Suppressor macrophage treated with lipopolysaccharide for 4 hours (primary cell): Measurements from ENCODE around the gene DACH1.
"Not testable (repeated sequence)": the region's sequence is repeated elsewhere in the genome, so short reads cannot be mapped to it uniquely, and the experiment has no call there.

Experiments used
- DNase-seq: peaks from one replicate; pipeline ENCODE4 v3.0.0-alpha.2; 2020

The DACH1 gene

GRCh38 chr13:71865874-71866334, 1.1 kb downstream of the DACH1 start:
- peak; percentile 6 for DNase-seq

DNA sequence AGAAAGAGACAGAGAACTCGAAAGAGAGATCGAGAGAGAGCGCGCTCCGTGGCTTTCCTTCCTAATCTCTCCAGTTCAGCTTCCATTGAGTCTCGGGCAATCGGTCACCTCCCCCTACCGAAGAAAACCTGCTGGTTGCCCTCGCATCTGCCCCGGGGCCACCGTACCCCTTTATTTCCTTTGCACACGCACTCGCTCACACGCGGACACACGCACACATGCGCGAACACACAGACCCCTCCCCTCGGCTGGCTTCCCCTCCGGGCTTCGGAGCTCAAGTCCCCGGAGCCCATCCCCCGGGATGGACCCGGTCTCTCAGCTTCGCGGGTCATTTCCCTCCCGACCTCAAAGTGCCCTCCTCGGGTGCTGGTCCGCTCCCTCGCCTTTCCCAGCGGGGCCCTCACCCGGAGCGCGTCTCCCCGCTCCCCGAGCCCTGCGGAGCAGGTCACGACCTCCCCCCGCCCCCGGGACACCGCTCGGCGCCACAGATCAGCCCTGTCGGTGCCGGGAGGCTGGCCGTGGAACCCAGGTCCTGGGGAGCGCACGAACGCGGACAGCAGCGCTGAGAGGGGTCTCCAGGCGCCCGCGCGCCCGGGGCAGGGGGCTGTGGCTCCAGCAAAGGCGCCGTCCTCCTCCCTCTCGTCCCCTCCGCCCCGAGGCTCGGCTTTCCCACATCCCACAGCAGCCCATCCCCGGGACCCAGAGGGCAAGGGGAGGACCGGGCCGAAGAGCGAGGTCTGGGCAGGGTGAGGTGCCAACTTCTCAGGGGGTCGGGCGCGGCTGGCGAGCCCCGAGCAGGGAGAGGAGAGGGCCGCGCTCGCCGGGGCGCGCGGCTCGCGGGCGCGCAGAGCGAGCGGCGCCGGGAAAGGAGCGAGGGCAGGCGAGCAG, 1.8 kb downstream of the DACH1 start:
- DNase-seq = peak; percentile 6

DNA sequence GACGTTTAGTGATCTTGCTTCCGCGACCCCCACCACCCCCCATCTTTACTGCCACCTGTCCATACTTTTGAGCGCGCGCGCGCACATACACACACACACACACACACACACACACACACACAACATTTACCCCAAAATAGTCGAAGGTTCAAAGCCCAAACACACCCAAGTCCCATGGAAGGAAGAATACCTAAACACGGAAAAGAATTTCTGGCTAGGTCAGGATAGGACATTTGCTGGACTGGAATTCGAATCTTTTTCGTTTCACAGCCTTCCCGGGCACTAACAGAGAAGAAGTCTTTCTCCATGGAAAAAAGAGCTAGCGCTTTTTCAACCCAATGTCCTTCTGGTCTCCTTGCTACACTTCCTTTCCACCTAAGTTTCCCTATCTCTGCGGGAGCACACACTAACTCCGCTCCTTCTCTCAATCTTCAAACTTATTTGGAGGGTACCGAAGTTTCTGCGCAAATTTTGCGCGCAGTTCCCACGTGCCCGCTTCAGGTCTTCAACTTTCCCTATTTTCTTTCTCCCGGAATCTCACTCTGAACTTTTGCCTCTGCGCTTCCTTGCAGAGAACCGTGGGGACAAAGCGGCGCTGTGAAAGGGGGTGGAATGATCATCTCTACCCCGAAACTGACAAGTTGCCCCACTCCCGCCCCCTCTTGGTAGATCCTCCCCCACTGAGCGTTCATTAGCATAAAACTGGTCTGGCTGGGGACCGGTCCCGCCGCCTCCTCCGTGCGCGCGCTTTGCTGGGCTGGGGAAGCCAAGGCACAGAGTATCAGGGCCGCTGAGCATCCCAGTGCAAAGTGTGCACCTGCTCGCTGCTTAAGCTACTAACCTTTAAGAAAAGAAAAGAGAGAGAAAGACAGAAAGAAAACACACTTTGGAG, 2.7 kb downstream of the DACH1 start:
- peak; percentile 40 for DNase-seq

- DNase-seq = no peak
These were observed 3.6 kb downstream of the DACH1 start for GRCh38 chr13:71863254-71863865.

DNA sequence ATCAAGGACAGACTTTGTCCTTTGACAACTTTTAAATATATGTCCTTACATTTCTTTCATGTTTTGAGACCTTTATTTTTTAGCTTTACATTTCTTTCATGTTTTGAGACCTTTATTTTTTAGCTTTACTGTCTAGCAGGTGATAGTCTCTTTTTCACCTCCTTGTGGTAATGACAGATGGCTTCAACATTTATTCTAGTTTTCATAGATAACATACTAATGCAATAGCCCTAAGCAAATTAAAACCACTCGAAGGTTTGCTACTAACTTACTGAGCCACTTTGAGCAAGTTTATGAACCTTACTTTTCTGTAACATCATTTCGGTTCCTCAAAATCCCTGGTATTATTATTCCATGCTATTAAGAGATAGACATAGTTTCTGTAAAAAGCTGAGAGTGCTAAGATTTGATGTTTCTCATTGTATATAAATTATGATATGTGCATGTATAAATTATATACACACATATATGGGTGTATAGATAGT, 4.5 kb downstream of the DACH1 start:
- DNase-seq = no peak

DNA sequence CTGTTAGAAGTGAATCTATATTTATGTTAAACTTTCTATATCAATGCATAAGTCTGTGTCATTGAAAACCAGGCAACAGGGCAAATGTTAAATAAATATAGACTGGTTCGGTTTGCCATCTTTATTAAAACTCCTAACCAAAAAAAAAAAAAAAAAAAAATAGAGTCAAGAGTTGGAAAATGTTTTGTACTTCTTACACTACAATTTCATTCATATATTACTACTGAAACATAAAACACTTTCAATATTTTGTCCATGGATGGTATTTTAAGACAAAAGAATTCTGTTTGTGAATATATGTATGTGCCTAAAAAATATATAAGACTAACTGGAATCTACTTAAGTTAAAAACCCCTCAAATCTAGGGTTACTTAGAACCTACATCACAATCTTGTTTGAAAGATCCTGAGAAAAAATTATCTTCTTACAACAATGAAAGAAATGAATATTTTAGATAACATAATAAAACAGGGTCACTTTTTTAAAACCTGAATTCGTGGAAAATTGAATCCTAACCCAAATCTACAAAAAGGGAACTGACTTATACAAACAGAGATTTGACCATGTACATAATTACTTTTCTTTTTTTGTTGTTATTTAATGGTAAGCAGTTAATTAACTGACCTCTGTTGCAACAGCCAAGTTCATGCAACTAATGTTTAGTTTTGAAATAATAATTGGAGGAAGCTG, 5.1 kb downstream of the DACH1 start:
- no peak for DNase-seq

DNA sequence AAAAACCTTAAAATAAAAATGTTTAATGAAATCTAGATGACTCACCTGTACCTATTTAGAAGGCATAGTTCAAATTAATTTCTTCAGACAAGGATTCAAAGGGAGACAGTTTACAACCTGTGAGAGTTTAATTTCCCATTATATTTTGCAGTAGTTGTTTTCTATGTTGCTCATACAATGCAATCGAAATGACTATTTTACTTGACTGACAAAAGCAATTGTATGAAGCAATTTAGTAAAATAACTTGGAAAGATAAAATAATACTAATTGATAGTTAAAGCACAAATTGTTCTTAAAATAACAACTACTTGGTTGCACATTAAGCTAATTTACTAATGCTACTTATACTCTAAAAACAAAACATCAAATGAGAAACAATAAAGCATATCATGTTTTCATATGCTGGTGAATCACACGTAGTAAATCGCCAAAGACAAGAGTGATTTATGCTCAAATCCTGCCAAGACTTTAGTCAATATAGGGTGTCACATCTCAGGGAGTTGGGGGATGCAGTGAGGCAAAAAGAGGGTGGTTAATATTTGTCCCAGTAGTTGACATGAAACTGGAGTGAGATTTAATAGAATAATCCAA, 6.4 kb downstream of the DACH1 start:
- no peak for DNase-seq

GRCh38 chr13:71858647-71859046, 8.4 kb downstream of the DACH1 start:
- DNase-seq = no peak

GRCh38 chr13:71856548-71857043, 10.4 kb downstream of the DACH1 start:
- DNase-seq = no peak

GRCh38 chr13:71854401-71854800, 12.6 kb downstream of the DACH1 start:
- no peak for DNase-seq

DNA sequence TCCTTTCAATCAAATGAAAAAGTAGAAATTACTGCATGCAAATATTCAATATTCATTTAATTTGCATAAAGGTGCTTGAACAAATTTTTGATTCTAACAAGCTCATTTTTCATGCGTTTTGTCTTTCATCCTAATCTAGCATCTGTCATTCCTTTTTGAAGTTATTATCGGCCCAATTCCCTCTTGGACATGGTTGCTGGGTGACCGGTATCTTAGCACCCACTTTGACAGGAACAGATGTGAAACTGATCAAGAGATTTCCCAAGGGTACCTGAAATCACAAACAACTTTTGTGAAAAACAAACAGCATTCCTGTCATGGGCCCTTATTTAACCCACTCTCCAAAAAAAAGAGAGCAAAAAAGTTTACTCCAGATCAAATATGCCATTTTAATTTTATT, 13.3 kb downstream of the DACH1 start:
- no peak for DNase-seq

GRCh38 chr13:71852736-71853135, 14.3 kb downstream of the DACH1 start:
- DNase-seq = no peak

DNA sequence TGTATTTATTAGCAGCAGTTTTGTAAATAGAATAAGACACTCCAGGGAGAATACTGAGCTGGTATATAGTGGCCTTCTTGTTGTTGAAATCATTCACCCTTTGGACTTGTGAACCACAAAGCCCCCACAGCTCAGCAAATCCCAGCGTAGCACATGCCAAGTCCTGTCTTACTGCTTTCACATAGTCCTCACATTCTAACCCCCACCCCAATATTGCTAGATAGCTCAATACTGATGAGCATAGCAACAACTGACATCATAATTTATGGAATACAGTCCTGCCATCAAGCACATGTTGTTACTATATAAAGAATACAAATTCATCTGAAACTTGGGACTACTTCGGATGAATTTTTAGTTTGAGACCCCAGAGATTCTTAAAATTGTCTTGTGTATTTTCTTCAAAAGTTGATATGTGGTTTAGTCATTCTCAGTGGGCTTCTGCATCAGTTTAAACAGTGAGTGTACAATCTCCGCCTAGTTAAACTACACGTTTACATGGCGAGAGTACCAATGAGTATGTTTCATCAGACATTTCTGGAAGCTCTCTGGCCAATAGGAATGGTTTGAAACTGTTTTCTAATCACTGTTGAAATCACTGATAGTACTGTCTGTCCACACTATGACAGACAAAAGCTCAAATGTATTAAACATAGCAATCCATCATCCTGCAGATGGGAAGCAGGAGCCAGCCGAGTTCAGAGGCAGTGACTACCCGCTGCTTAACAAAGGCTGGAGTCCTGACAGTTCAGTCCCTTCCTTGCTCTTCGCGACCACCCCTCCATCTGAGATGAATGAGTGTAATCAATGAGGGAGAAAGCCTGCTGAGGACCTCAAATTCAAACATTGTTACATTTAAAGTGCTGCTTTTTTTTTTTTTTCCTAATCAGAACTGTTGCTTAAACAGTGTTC, 15.2 kb downstream of the DACH1 start:
- no peak for DNase-seq

GRCh38 chr13:71842003-71842402, 25.0 kb downstream of the DACH1 start:
- no peak for DNase-seq

- no peak for DNase-seq
These were observed 28.2 kb downstream of the DACH1 start for GRCh38 chr13:71838842-71839241.

- DNase-seq = not testable (repeated sequence)
These were observed 29.4 kb downstream of the DACH1 start for GRCh38 chr13:71837582-71837981.

- DNase-seq = no peak
These were observed 35.3 kb downstream of the DACH1 start for GRCh38 chr13:71831716-71832115.

GRCh38 chr13:71830736-71831135, 36.3 kb downstream of the DACH1 start:
- no peak for DNase-seq

GRCh38 chr13:71830323-71830722, 36.7 kb downstream of the DACH1 start:
- no peak for DNase-seq

DNA sequence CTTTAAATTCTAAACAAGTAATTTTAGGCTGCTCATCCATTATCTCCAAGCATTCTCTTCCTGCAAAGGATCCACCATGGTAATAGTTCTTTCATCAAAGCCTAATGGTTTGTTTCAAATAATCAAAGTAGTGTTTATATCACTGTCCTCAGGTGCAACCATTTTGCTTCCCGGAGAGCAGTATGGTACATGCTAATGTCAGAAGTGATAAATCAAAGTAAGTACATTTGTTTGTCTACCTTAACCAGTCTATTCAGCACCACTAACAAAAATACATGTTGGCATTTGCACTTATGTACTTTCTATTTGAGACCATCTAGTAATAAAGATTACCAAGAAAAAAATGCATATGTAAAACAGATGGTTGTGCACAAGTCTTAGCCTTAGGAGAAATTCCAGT, 37.5 kb downstream of the DACH1 start:
- DNase-seq = no peak

DNA sequence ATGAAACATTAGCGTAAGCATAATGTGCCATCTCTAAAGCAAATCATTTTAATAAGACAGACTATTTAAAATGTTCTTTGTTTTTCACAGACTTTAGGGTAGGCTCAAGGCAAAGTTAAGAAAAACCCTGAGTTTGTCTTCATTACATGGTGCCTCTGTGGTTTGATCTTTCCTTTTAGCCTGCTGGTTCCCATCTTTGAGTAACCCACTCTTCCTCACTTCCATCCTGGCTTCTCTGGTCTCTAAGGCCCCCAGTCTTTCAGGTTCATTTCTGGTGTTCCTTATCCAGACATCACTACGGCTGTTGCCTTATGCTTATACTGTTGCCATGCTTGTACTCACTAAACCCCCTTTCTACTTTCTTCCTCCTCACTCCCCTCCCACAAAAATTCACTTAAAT, 38.4 kb downstream of the DACH1 start:
- no peak for DNase-seq
